H1 (cell line): ENCODE measurements around the gene MAS1. TPM values are rescaled to one million over a fixed set of nuclear protein-coding genes. Genes with fewer than 3 reads are reported as not detected.

Experiments
- CTCF ChIA-PET: fragments of 300-600 bp; sonication (Branson Sonifier 250); formaldehyde crosslinking; loops from one replicate; lab custom pipeline; 2021; ENCODE audit not compliant: partially characterized antibody; lab: Charles Lee
- POLR2A ChIA-PET: fragments of 300-600 bp; sonication (Branson Sonifier 250); formaldehyde crosslinking; loops from one replicate; lab custom pipeline; 2021; ENCODE audit warnings: inconsistent platforms; ENCODE audit not compliant: partially characterized antibody; lab: Charles Lee
- DNase-seq, 2 experiments: peaks; one replicate each; pipeline versions ENCODE4 v3.0.0 to v3.0.0-alpha.2; 2010 to 2022; ENCODE audit warnings: low spot score in 2 of 2, low read depth in 1 of 2, mixed read lengths in 1 of 2
- FAIRE-seq: peaks from 2 replicates; lab custom pipeline; 2011; peaks lifted over from hg19 to GRCh38; lab: Jason Lieb, UNC
- H2AFZ ChIP-seq: 2 replicates; pipeline ENCODE4 v1.8.1; 2012; ENCODE audit warnings: low read length, inconsistent platforms
- H2AK5ac ChIP-seq: 2 replicates; pipeline ENCODE4 v1.6.1; 2013; ENCODE audit warnings: low read depth, low read length
- H2BK120ac ChIP-seq: replicated peaks from 2 replicates; pipeline ENCODE3; 2013; ENCODE audit warnings: low read depth, low read length, inconsistent platforms
- H2BK12ac ChIP-seq: 2 replicates; pipeline ENCODE4 v1.6.1; 2013; ENCODE audit warnings: low read depth, low read length
- H2BK15ac ChIP-seq: 2 replicates; pipeline ENCODE4 v1.6.1; 2013; ENCODE audit warnings: low read length
- H2BK20ac ChIP-seq: 2 replicates; pipeline ENCODE4 v1.6.1; 2013; ENCODE audit warnings: low read length
- H2BK5ac ChIP-seq: 2 replicates; pipeline ENCODE4 v1.6.1; 2013; ENCODE audit warnings: low read depth, low read length
- H3K14ac ChIP-seq: 2 replicates; pipeline ENCODE4 v1.6.1; 2013; ENCODE audit warnings: inconsistent platforms; ENCODE audit not compliant: insufficient read length
- H3K18ac ChIP-seq: 2 replicates; pipeline ENCODE4 v1.6.1; 2013; ENCODE audit warnings: low read length; ENCODE audit errors: extremely low read depth
- H3K23ac ChIP-seq: 2 replicates; pipeline ENCODE4 v1.6.1; 2013; ENCODE audit warnings: inconsistent platforms; ENCODE audit not compliant: insufficient read length
- H3K23me2 ChIP-seq: 2 replicates; pipeline ENCODE4 v1.6.1; 2013; ENCODE audit warnings: low read depth, low read length
- H3K27ac ChIP-seq: 2 replicates; pipeline ENCODE4 v1.6.1; 2011; ENCODE audit warnings: low read depth, low read length, inconsistent platforms
- H3K27me3 ChIP-seq, 4 experiments: replicated peaks in 1 of 4; 1 replicate in 1 of 4; 2 replicates in 3 of 4; pipeline versions ENCODE4 v1.6.1 to v1.8.1; 2011 to 2013; ENCODE audit warnings: low read length in 3 of 4, mild to moderate bottlenecking in 3 of 4, inconsistent platforms in 2 of 4, mixed read lengths in 2 of 4, moderate library complexity in 1 of 4; ENCODE audit not compliant: control insufficient read depth in 3 of 4, insufficient read depth in 3 of 4; ENCODE audit errors: extremely low read depth in 1 of 4
- H3K36me3 ChIP-seq, 4 experiments: 2 replicates each; pipeline versions ENCODE4 v1.6.1 to v1.8.1; 2011 to 2013; ENCODE audit warnings: mild to moderate bottlenecking in 4 of 4, low read length in 3 of 4, moderate library complexity in 2 of 4, control low read depth in 1 of 4, inconsistent platforms in 1 of 4; ENCODE audit not compliant: insufficient read depth in 4 of 4, control insufficient read depth in 2 of 4
- H3K4ac ChIP-seq: replicated peaks from 2 replicates; pipeline ENCODE3; 2013; ENCODE audit warnings: low read length, low read depth, mixed read lengths, inconsistent platforms; ENCODE audit not compliant: insufficient read length
- H3K4me1 ChIP-seq, 4 experiments: replicated peaks in 1 of 4; 1 replicate in 1 of 4; 2 replicates in 3 of 4; pipeline versions ENCODE4 v1.6.1 to v1.8.1; 2011 to 2013; ENCODE audit warnings: low read length in 3 of 4, inconsistent platforms in 2 of 4, mixed read lengths in 1 of 4; ENCODE audit not compliant: insufficient read depth in 4 of 4, control insufficient read depth in 3 of 4
- H3K4me2 ChIP-seq, 2 experiments: 2 replicates each; pipeline versions ENCODE4 v1.6.1 to v1.8.1; 2011 to 2013; ENCODE audit warnings: low read depth in 2 of 2, low read length in 2 of 2, control low read depth in 1 of 2, inconsistent platforms in 1 of 2, mild to moderate bottlenecking in 1 of 2; ENCODE audit not compliant: insufficient read depth in 1 of 2
- H3K4me3 ChIP-seq, 4 experiments: fragments of 200-600, 300-600 bp in 1 of 4; sonication (generic), shearing (Covaris generic), sonication (Bioruptor Twin) in 1 of 4; 2 replicates each; pipeline versions ENCODE4 v1.5.1 to v1.8.1; 2011 to 2016; ENCODE audit warnings: low read length in 4 of 4, low read depth in 3 of 4, control low read depth in 2 of 4, inconsistent platforms in 2 of 4, mild to moderate bottlenecking in 2 of 4, mixed read lengths in 1 of 4, moderate library complexity in 1 of 4; ENCODE audit not compliant: insufficient read depth in 2 of 4; ENCODE audit errors: extremely low read depth in 1 of 4
- H3K56ac ChIP-seq: replicated peaks from 2 replicates; pipeline ENCODE3; 2013; ENCODE audit warnings: low read depth, mild to moderate bottlenecking, mixed read lengths, low read length, inconsistent platforms; ENCODE audit not compliant: insufficient read length
- H3K79me1 ChIP-seq: 2 replicates; pipeline ENCODE4 v1.6.1; 2013; ENCODE audit warnings: low read depth, low read length, control low read depth
- H3K79me2 ChIP-seq, 2 experiments: 2 replicates each; pipeline versions ENCODE4 v1.6.1 to v1.8.1; 2012 to 2013; ENCODE audit warnings: low read length in 2 of 2, mild to moderate bottlenecking in 2 of 2, inconsistent platforms in 1 of 2; ENCODE audit not compliant: insufficient read depth in 2 of 2, control insufficient read depth in 1 of 2
- H3K9ac ChIP-seq, 4 experiments: replicated peaks in 1 of 4; 1 replicate in 1 of 4; 2 replicates in 3 of 4; pipeline versions ENCODE4 v1.6.1 to v1.8.1; 2011 to 2013; ENCODE audit warnings: low read depth in 3 of 4, low read length in 3 of 4, control low read depth in 2 of 4, mild to moderate bottlenecking in 2 of 4, moderate library complexity in 2 of 4, inconsistent platforms in 1 of 4; ENCODE audit errors: extremely low read depth in 1 of 4
- H3K9me3 ChIP-seq, 2 experiments: 2 replicates each; pipeline versions ENCODE4 v1.6.1 to v1.8.1; 2012 to 2013; ENCODE audit warnings: mild to moderate bottlenecking in 2 of 2, moderate library complexity in 2 of 2, control low read depth in 1 of 2, inconsistent platforms in 1 of 2, low read depth in 1 of 2, low read length in 1 of 2, mixed read lengths in 1 of 2; ENCODE audit not compliant: insufficient read depth in 2 of 2
- H4K20me1 ChIP-seq, 2 experiments: replicated peaks in 1 of 2; 2 replicates each; pipeline versions ENCODE3 to v1.8.1; 2011 to 2013; ENCODE audit warnings: inconsistent platforms in 2 of 2, low read length in 2 of 2, mild to moderate bottlenecking in 1 of 2; ENCODE audit not compliant: insufficient read depth in 2 of 2, control insufficient read depth in 1 of 2
- H4K5ac ChIP-seq: 2 replicates; pipeline ENCODE4 v1.6.1; 2013; ENCODE audit warnings: low read length, low read depth, mixed read lengths, inconsistent platforms; ENCODE audit not compliant: insufficient read length
- H4K8ac ChIP-seq: 2 replicates; pipeline ENCODE4 v1.8.0; 2013; ENCODE audit warnings: mild to moderate bottlenecking, moderate library complexity, low read length, inconsistent platforms; ENCODE audit not compliant: insufficient read depth; ENCODE audit errors: extremely low read depth
- H4K91ac ChIP-seq: replicated peaks from 2 replicates; pipeline ENCODE3; 2013; ENCODE audit warnings: low read length, mixed read lengths, inconsistent platforms; ENCODE audit not compliant: insufficient read length
- BCL11A ChIP-seq, 2 experiments: IDR thresholded peaks; one replicate each; pipeline ENCODE4 v1.6.1; 2011; ENCODE audit warnings: low read depth in 2 of 2, low read length in 2 of 2, mild to moderate bottlenecking in 2 of 2
- CBX5 ChIP-seq: fragments of 300-800, 300-1000 bp; sonication (generic); IDR thresholded peaks from 2 replicates; pipeline ENCODE4 v1.7.1; 2016; ENCODE audit warnings: antibody characterized with exemption, low read length, low read depth
- CHD2 ChIP-seq: IDR thresholded peaks from 2 replicates; pipeline ENCODE4 v1.6.1; 2012; ENCODE audit warnings: low read length, improper control_type of control experiment
- CTBP2 ChIP-seq: IDR thresholded peaks from 2 replicates; pipeline ENCODE4 v1.7.0; 2011; ENCODE audit warnings: borderline replicate concordance, mild to moderate bottlenecking, moderate library complexity, mixed read lengths, low read length; ENCODE audit not compliant: insufficient read depth, insufficient read length
- HDAC2 ChIP-seq, 2 experiments: fragments of 300-600 bp in 1 of 2; sonication (generic) in 1 of 2; IDR thresholded peaks; 2 replicates each; pipeline ENCODE4 v1.6.1; 2011 to 2012; ENCODE audit warnings: low read depth in 2 of 2, low read length in 2 of 2, mild to moderate bottlenecking in 2 of 2, moderate library complexity in 2 of 2, borderline replicate concordance in 1 of 2, inconsistent platforms in 1 of 2
- JUN ChIP-seq: IDR thresholded peaks from 2 replicates; pipeline ENCODE4 v1.6.1; 2011; ENCODE audit warnings: low read depth, mild to moderate bottlenecking, improper control_type of control experiment, low read length
- KDM1A ChIP-seq: fragments of 200-600, 300-600 bp; sonication (generic); IDR thresholded peaks from 2 replicates; pipeline ENCODE4 v1.7.1; 2016; ENCODE audit warnings: mild to moderate bottlenecking, low read length, borderline replicate concordance
- SIRT6 ChIP-seq: IDR thresholded peaks from one replicate; pipeline ENCODE4 v1.7.1; 2012; ENCODE audit warnings: low read length, inconsistent platforms
- SIX5 ChIP-seq: IDR thresholded peaks from 2 replicates; pipeline ENCODE4 v1.6.1; 2011; ENCODE audit warnings: mild to moderate bottlenecking, low read depth, low read length
- SP4 ChIP-seq: IDR thresholded peaks from 2 replicates; pipeline ENCODE4 v1.6.1; 2012; ENCODE audit warnings: low read length, inconsistent platforms
- TCF12 ChIP-seq: IDR thresholded peaks from 2 replicates; pipeline ENCODE4 v1.6.1; 2011; ENCODE audit warnings: low read depth, mild to moderate bottlenecking, low read length
- ZNF274 ChIP-seq: IDR thresholded peaks from 2 replicates; pipeline ENCODE4 v1.7.0; 2012; ENCODE audit warnings: low read length, borderline replicate concordance; ENCODE audit errors: extremely low read depth
- WGBS, 2 experiments: shearing (Covaris generic) in 1 of 2; methylation state at CpG; one replicate each; pipeline versions ENCODE4 v1.1.6 to v1.1.7; 2013 to 2015; ENCODE audit warnings: low lambda C conversion rate in 2 of 2, mixed read lengths in 2 of 2, inconsistent platforms in 1 of 2, low coverage in 1 of 2, missing lambda C conversion rate in 1 of 2; ENCODE audit not compliant: insufficient replicate concordance in 2 of 2, insufficient coverage in 1 of 2, insufficient read length in 1 of 2; ENCODE audit errors: extremely low coverage in 1 of 2, missing lambda C conversion rate in 1 of 2; 5-methylcytosine and 5-hydroxymethylcytosine counted together
- polyA plus RNA-seq, 7 experiments: library from polyadenylated mRNA; depleted of rRNA in 3 of 7; stranded (reverse) in 5 of 7; unstranded in 2 of 7; fragments of >200 nt in 5 of 7; fragments of 200-250 nt in 2 of 7; gene quantifications; 1 replicate in 5 of 7; 2 replicates in 1 of 7; 4 replicates in 1 of 7; pipeline versions ENCODE4 v1.2.1 to v1.2.3, GENCODE V29; 2011 to 2013; ENCODE audit warnings: missing spikeins in 2 of 7, mixed read lengths in 2 of 7
- total RNA-seq: library from RNA; stranded (reverse); fragmentation: NEBNext Ultra II Directional; extraction: Animal tissue kit (Norgen Biotek cat#: 25700); gene quantifications from 2 replicates; pipeline ENCODE4 v1.2.1, GENCODE V29; 2021

Gene MAS1
- total and polyA plus RNA-seq, 2 of the 8 experiments (the other 6 are each of a cell fraction or from before 2014, with no cell fraction given): 0.02 TPM; not detected in 1

GRCh38 chr6:159844737-159845645 lies 45.8 kb upstream of the MAS1 start:
- no peak overlapping the region for H4K91ac ChIP-seq
- no peaks in the 10 kb centered on the region for H3K79me2 ChIP-seq
- H3K79me1 ChIP-seq: no peaks in the 10 kb centered on the region
- ChIA-PET CTCF (interaction anchor here (0.6 to 2.5 kb wide), 5 partner anchors 9 to 124 kb away, joined by 3 to 9 read pairs (median 4); no protein-coding TSS in a partner anchor), POLR2A (interaction anchor here (1.3 kb wide), 1 partner anchor 31 kb away, joined by 3 read pairs; no protein-coding TSS in a partner anchor)
- H3K36me3 ChIP-seq: no peaks in the 10 kb centered on the region
- 0 out of 2 replicates have a peak overlapping the region, but pooled peaks have one; percentile 22 for H2AFZ ChIP-seq
- no peak overlapping the region for H3K4me2 ChIP-seq
- no peak overlapping the region for H3K56ac ChIP-seq
- H4K20me1 ChIP-seq: no peaks in the 10 kb centered on the region
- H2BK12ac ChIP-seq: no peak overlapping the region
- H3K18ac ChIP-seq: no peak overlapping the region; the same call in 1 of the 2 replicates
- no peaks in the 10 kb centered on the region for H3K27me3 ChIP-seq
- peak overlapping the region; percentile 5 for H3K4ac ChIP-seq
- no peak overlapping the region for H4K5ac ChIP-seq
- H3K23me2 ChIP-seq: no peaks in the 10 kb centered on the region
- H3K23ac ChIP-seq: no peak overlapping the region
- no peak overlapping the region for H2AK5ac ChIP-seq
- H2BK5ac ChIP-seq: no peak overlapping the region
- no peak overlapping the region for H3K4me3 ChIP-seq
- FAIRE-seq (no peak), DNase-seq (no peak)
- H3K9me3 ChIP-seq: peaks cover 9% of the 10 kb centered on the region in 2 experiments; a peak in 2 of 4 replicates
- no peak overlapping the region for H4K8ac ChIP-seq
- no peaks in the 10 kb centered on the region; a peak in 1 of 7 replicates for H3K4me1 ChIP-seq
- WGBS, 2 experiments: 77% methylated on average over 13 of the region's 13 CpGs; no CpG with 5 or more reads in 1 of the 2 experiments
- no peak overlapping the region for H2BK120ac ChIP-seq
- H3K27ac ChIP-seq: no peak overlapping the region
- H3K9ac ChIP-seq: no peak overlapping the region
- H3K14ac ChIP-seq: no peak overlapping the region
- no peak overlapping the region for H2BK15ac ChIP-seq
- no peak overlapping the region for H2BK20ac ChIP-seq
- no peak for TF ChIP-seq CHD2
- no peak for TF ChIP-seq KDM1A
- no peak for TF ChIP-seq ZNF274
- TF ChIP-seq CBX5: no peak
- no peak for TF ChIP-seq SIRT6
- no peak for TF ChIP-seq SIX5
- TF ChIP-seq BCL11A (IDR thresholded peaks at IDR 0.05; ENCODE audit: low read depth in 2 of 2, low read length in 2 of 2): no peak
- no peak for TF ChIP-seq TCF12
- TF ChIP-seq HDAC2 (IDR thresholded peaks at IDR 0.05; ENCODE audit: borderline replicate concordance in 1 of 2, low read depth in 2 of 2, low read length in 2 of 2): no peak
- no peak for TF ChIP-seq JUN
- no peak for TF ChIP-seq SP4
- TF ChIP-seq CTBP2: no peak
